Activated T-cell treated with anti-CD3 and anti-CD28 coated beads, Interleukin-2, amount 50 U/mL, for 1 hour (primary cell): ENCODE measurements around the gene ASB7.

Source experiments
- DNase-seq: peaks from one replicate; pipeline ENCODE4 v3.0.0-alpha.2; 2020

The ASB7 gene

GRCh38 chr15:100687582-100688141 is 85.3 kb downstream of the ASB7 start:
- no peak for DNase-seq

DNA sequence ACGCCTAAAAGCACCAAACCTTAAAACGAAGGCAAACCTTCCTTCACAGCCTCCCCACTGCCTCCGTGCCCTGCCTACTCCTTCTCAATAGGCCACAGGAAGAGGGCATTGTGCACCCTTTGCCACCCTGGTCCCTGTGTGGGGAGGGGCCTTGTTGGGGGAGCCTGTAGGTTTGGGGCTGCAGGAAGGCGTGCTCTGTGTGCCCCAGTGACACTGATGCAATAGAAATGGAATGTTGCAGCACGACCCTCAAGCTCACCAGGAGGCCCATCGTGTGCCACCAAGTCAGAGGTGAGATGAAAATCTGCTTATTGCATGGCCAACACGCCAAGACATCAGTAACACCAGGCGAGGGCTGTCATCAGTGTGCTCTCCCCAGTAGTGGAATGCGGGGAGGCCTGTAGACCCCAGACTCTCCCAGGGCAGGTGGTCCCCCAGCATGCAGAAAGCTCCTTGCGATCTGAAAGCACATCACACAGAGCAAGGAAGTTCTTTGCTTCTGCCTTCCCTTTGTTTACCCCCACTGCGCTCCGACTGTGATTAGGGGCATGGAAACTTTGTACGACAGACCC is 86.2 kb downstream of the ASB7 start:
- no peak for DNase-seq

DNA sequence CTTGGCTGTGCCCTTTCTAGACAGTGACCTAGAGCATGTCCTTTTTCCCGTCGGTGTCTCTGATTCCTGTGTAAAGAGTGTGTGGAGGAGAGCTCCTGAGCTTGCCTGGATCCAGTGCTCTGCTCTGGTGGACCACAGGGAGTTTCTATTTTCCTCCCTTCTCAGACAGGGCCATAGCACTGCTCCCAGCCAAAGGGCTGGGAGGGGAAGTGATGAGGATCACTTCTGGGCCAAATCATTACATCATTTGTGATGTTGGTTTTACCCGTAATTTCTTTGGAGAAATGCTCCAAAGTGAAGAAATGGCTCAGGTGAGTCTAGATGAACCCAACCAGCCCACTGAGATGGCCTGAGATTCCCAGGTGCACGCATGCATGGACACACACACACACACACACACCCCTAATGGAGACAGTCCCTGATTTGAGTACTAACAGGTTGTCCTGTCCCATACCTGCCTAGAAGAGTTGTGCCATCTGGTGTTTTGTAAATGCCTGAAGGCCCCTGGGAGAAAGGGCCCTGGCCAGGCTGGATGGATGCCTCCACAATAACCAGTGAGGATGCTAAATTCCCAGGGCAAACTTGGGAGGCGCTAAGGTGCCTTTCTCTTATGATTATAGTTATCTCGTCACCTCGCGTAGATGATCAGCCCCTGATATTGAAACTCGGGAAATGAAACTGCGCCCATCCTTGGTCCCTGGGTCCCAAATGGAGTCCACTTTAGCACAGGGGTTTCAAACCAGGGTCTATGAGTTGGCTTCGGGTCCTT is 86.9 kb downstream of the ASB7 start:
- DNase-seq, result no peak

GRCh38 chr15:100690032-100690794 is 87.8 kb downstream of the ASB7 start:
- DNase-seq, result no peak

GRCh38 chr15:100690795-100691158 is 88.4 kb downstream of the ASB7 start:
- DNase-seq, result no peak

DNA sequence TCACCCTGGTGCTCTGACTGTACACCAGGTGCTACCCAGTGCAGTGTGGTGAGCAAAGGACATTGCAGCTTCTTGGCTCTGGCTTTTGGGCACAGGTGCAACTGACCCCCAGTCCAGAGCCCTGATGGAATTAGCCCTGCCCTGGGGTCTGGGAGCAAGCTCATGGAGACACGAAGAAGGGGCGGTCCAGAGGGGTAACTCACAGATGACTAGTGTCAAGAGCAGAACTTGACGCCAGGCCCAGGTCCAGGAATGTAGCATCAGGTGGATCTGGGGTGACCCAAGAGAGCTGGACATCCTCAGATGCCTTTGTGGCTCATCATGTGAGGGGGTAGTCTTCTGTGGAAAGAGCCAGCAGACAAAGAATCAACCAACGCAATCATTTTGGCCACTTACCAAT is 88.9 kb downstream of the ASB7 start:
- DNase-seq, result no peak

DNA sequence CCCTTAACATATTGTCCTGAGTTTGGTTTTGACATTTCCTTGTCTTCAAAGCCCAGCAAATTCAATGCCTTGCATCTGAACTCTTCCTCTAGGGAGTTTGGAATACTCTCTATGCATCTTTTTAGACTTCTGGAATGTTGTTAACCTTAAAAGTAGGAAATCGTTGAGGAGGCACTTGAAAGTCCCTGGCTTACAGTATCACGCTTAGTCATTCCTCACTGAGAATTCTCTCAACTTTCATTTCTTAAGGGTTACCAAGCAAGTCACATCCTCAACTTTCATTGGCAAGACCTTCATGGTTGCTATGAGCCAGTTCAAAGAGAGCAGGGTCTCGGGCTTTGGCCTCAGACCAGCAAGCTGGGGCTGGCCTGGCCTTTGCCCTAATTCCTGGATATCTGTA is 89.9 kb downstream of the ASB7 start:
- DNase-seq, result no peak

DNA sequence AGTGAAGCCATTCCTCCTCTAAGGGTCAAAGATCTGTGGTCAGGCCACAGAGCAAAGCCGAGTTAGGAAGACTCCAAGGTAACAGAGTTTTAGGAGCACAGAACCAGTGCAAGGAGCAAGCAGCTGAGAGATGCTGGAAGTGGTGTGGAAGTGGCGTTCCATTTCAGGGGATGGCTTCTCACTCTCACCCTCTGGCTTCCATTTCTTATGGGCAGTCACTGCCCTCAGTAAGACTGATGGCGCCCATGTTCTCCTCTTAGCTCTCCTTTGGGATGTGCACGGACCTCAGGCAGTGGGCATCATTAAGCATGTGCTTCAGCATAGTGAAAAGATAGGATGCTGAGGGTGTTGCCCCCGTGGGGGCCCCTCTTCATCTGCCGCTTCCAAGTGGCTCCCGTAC is 90.3 kb downstream of the ASB7 start:
- DNase-seq, result no peak

DNA sequence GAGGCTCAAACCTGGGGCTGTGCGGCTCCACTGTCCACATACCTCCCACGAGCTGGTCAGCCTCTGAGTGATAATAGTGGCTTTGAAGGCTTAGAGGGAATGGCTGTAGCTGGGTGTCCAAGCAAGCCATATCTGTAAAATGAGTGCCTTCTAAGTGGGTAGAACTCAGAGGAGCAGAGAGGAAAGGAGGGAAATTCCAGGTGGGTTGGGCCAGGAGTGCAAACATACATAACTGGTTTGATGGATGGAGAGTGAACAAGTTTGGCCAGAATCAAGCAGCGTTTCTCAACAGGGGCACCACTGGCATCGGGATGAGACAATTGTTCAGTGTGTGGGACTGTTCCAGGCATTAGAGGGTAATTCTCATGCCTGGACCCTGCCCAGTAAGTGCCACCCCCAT is 91.1 kb downstream of the ASB7 start:
- no peak for DNase-seq

DNA sequence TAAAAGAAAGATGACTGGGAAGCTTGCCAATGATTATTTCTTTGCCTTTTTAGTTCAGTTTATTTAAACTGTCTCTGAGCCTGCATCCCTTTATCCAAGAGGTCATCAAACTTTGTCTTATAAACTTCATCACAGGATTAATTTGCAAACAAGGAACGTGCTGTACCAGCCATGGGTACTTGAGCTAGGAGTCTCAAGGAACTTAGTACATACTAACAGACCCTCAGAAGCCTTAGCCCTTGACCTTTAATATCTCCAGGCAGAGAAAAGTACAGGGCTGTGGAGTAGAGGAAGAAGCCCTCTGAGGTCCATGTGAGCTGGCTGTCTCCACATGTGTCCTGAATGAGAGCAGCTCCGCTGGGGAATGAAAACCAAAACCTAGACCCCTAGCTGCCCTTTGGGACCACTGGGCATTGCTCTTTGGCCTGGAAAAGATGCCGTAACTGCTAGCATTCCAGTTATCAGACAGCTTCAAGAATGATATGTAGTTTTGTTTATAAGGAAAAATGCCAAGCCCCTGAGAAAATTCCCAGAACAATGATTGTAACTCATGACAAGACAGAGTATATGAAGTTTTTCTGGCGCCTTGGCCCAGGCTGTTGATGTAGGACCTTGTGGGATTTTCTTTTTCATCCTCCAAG is 92.1 kb downstream of the ASB7 start:
- no peak for DNase-seq

- no peak for DNase-seq
Measured at GRCh38 chr15:100695048-100695447, 92.7 kb downstream of the ASB7 start.

DNA sequence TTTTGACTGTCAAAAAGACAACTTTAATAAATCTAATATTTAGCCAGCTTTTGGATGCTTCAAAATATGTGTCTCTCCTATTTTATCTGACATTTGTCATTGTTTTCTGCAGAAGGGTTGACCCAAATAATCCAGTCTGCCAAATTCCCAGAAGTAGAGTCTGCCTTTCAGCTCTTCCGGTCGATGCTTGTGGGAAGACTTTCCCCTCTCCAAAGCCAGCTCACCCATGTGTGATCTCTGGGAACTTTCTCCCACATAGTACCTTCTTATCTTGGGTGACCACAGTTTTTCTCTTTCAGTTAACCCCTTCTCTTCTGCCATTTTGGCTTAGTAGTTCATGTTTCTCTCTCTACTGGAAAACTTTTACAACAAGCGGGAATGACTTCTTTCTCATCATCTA is 94.1 kb downstream of the ASB7 start:
- DNase-seq, result no peak
